HCT116 (cell line): ENCODE measurements around the gene IGF2. TPM values are rescaled to one million over a fixed set of nuclear protein-coding genes. Genes with fewer than 3 reads are reported as not detected.

Experiments
- ATAC-seq: fragments of 200-7000 bp; cut with Tn5 transposase; 2 replicates; pipeline ENCODE4 v1.9.1; 2020; ENCODE audit warnings: mild to moderate bottlenecking, moderate library complexity
- BruUV-seq: library from RNA; stranded (reverse); fragments of 400-500 nt; replicated peaks from 2 replicates; lab custom pipeline; 2021; lab: Mats Ljungman, UMichigan
- CTCF ChIA-PET: fragments of 300-600 bp; sonication (Branson Sonifier 250); formaldehyde crosslinking; loops from one replicate; lab custom pipeline; 2021; ENCODE audit warnings: antibody characterized with exemption; lab: Charles Lee
- POLR2A ChIA-PET: fragments of 300-600, 350-600 bp; sonication (Branson Sonifier 250); formaldehyde crosslinking; loops from one replicate; lab custom pipeline; 2021; ENCODE audit warnings: antibody characterized with exemption; lab: Charles Lee
- RAD21 ChIA-PET, 2 experiments: fragments of 300-600 bp; sonication (Branson Sonifier 250); formaldehyde crosslinking; loops; one replicate each; lab custom pipeline; 2023; ENCODE audit warnings: low total read pairs in 2 of 2; ENCODE audit not compliant: uncharacterized antibody in 2 of 2, unreplicated experiment in 2 of 2, low non-redundant PET in 1 of 2; lab: Charles Lee
- DNase-seq: peaks from one replicate; pipeline ENCODE4 v3.0.0-alpha.2; 2010; ENCODE audit warnings: low read depth, low spot score
- H2AFZ ChIP-seq: fragments of 200-600 bp; shearing (Covaris generic), sonication (generic); 2 replicates; pipeline ENCODE4 v1.6.1; 2017; ENCODE audit warnings: low read depth, mixed run types, mixed read lengths, antibody characterized with exemption, low read length; ENCODE audit not compliant: poor library complexity, severe bottlenecking
- H3K27ac ChIP-seq: 2 replicates; pipeline ENCODE4 v1.5.1; 2012; ENCODE audit warnings: low read depth, low read length
- H3K27me3 ChIP-seq: fragments of 200-600 bp; sonication (generic); 2 replicates; pipeline ENCODE4 v1.6.1; 2016; ENCODE audit warnings: mixed run types, low read length, mixed read lengths; ENCODE audit not compliant: insufficient read depth
- H3K36me3 ChIP-seq, 2 experiments: fragments of 200-500 bp in 1 of 2; fragments of 200-600 bp in 1 of 2; sonication (Bioruptor generic) in 1 of 2; sonication (generic) in 1 of 2; 2 replicates each; pipeline versions ENCODE4 v1.5.1 to v1.6.1; 2014 to 2016; ENCODE audit warnings: low read length in 2 of 2, inconsistent platforms in 1 of 2, mixed read lengths in 1 of 2, mixed run types in 1 of 2; ENCODE audit not compliant: insufficient read depth in 2 of 2, control insufficient read depth in 1 of 2
- H3K4me1 ChIP-seq, 2 experiments: fragments of 200-600 bp in 1 of 2; sonication (generic) in 1 of 2; 2 replicates each; pipeline versions ENCODE4 v1.5.1 to v1.6.1; 2012 to 2017; ENCODE audit warnings: low read length in 2 of 2, inconsistent platforms in 1 of 2, mild to moderate bottlenecking in 1 of 2, mixed read lengths in 1 of 2, mixed run types in 1 of 2, moderate library complexity in 1 of 2; ENCODE audit not compliant: insufficient read depth in 2 of 2, control insufficient read depth in 1 of 2
- H3K4me2 ChIP-seq: fragments of 200-600 bp; sonication (generic); 2 replicates; pipeline ENCODE4 v1.6.1; 2017; ENCODE audit warnings: mixed run types, low read length, mixed read lengths
- H3K4me3 ChIP-seq, 2 experiments: fragments of 200-600 bp in 1 of 2; sonication (generic) in 1 of 2; replicated peaks in 1 of 2; 2 replicates each; pipeline ENCODE4 v1.5.1; 2011 to 2016; ENCODE audit warnings: low read length in 2 of 2, control low read depth in 1 of 2, low read depth in 1 of 2, mild to moderate bottlenecking in 1 of 2, mixed read lengths in 1 of 2, mixed run types in 1 of 2
- H3K79me2 ChIP-seq: fragments of 200-600 bp; sonication (generic); 2 replicates; pipeline ENCODE4 v1.6.1; 2017; ENCODE audit warnings: mild to moderate bottlenecking, mixed run types, low read length, moderate library complexity, mixed read lengths; ENCODE audit not compliant: insufficient read depth
- H3K9ac ChIP-seq: fragments of 200-600 bp; sonication (generic); 2 replicates; pipeline ENCODE4 v1.6.1; 2016; ENCODE audit warnings: low read length, mixed read lengths
- H3K9me2 ChIP-seq: fragments of 200-600 bp; sonication (generic), shearing (Covaris generic); 2 replicates; pipeline ENCODE4 v1.6.1; 2017; ENCODE audit warnings: mixed run types, mild to moderate bottlenecking, moderate library complexity; ENCODE audit not compliant: insufficient read depth
- H3K9me3 ChIP-seq, 2 experiments: fragments of 200-500 bp in 1 of 2; fragments of 200-600 bp in 1 of 2; sonication (Bioruptor generic) in 1 of 2; sonication (generic) in 1 of 2; 2 replicates each; pipeline ENCODE4 v1.6.1; 2014 to 2017; ENCODE audit warnings: low read length in 2 of 2, mixed read lengths in 2 of 2, inconsistent platforms in 1 of 2, low read depth in 1 of 2, mild to moderate bottlenecking in 1 of 2, mixed run types in 1 of 2, moderate library complexity in 1 of 2; ENCODE audit not compliant: control insufficient read depth in 1 of 2, insufficient read depth in 1 of 2
- H4K20me1 ChIP-seq: fragments of 200-600 bp; sonication (generic), shearing (Covaris generic); 2 replicates; pipeline ENCODE4 v1.6.1; 2017; ENCODE audit warnings: mixed run types, mild to moderate bottlenecking, moderate library complexity; ENCODE audit not compliant: insufficient read depth
- CBX3 ChIP-seq: IDR thresholded peaks from 2 replicates; pipeline ENCODE4 v1.6.1; 2012; ENCODE audit warnings: low read depth
- CEBPB ChIP-seq: IDR thresholded peaks from 2 replicates; pipeline ENCODE4 v1.6.1; 2012; ENCODE audit warnings: low read depth
- ELF1 ChIP-seq: IDR thresholded peaks from 2 replicates; pipeline ENCODE4 v1.6.1; 2012; ENCODE audit warnings: low read depth, borderline replicate concordance
- EZH2 ChIP-seq: fragments of 200-600 bp; sonication (generic); IDR thresholded peaks from 2 replicates; pipeline ENCODE4 v1.6.1; 2017; ENCODE audit warnings: antibody characterized with exemption, mixed run types
- EZH2phosphoT487 ChIP-seq: fragments of 200-600 bp; IDR thresholded peaks from 2 replicates; pipeline ENCODE4 v1.6.1; 2018; ENCODE audit warnings: antibody characterized with exemption, borderline replicate concordance
- FOSL1 ChIP-seq: IDR thresholded peaks from 2 replicates; pipeline ENCODE4 v1.6.1; 2012; ENCODE audit warnings: low read depth
- JUND ChIP-seq: IDR thresholded peaks from 2 replicates; pipeline ENCODE4 v1.6.1; 2012
- POLR2A ChIP-seq: IDR thresholded peaks from 2 replicates; pipeline ENCODE4 v1.7.0; 2011; ENCODE audit warnings: borderline replicate concordance; ENCODE audit not compliant: insufficient read depth, insufficient read length; ENCODE audit errors: extremely low read depth
- SP1 ChIP-seq: IDR thresholded peaks from 2 replicates; pipeline ENCODE4 v1.6.1; 2012; ENCODE audit warnings: low read depth
- SRF ChIP-seq: IDR thresholded peaks from 2 replicates; pipeline ENCODE4 v1.6.1; 2012; ENCODE audit warnings: low read depth
- TCF7L2 ChIP-seq: IDR thresholded peaks from 2 replicates; pipeline ENCODE4 v1.7.0; 2011; ENCODE audit warnings: borderline replicate concordance, inconsistent platforms; ENCODE audit not compliant: insufficient read depth, insufficient read length; ENCODE audit errors: extremely low read depth
- ZFX ChIP-seq: fragments of 450-650 bp; IDR thresholded peaks from 2 replicates; pipeline ENCODE4 v1.6.1; 2017
- intact Hi-C: fragments of 100-400 bp; cut with micrococcal nuclease; formaldehyde crosslinking; loops from 2 replicates; pipeline ENCODE4 v1.10.0; 2022
- total RNA-seq: library from RNA; stranded (reverse); gene quantifications from one replicate; pipeline ENCODE4 v1.2.1, GENCODE V29; 2021; ENCODE audit not compliant: unreplicated experiment
- TF ChIP-seq, protein P1 (sequence below): IDR thresholded peaks from 2 replicates; pipeline ENCODE4 v1.6.1; 2012
- TF ChIP-seq, protein P2 (sequence below): IDR thresholded peaks from 2 replicates; pipeline ENCODE4 v1.6.1; 2012
- TF ChIP-seq, protein P3 (sequence below): IDR thresholded peaks from 2 replicates; pipeline ENCODE4 v1.6.1; 2011; ENCODE audit warnings: mild to moderate bottlenecking, low read length, moderate library complexity; ENCODE audit not compliant: insufficient replicate concordance; ENCODE audit errors: extremely low read depth
- TF ChIP-seq, protein P4 (sequence below): IDR thresholded peaks from 2 replicates; pipeline ENCODE4 v1.6.1; 2012; ENCODE audit warnings: low read depth
- TF ChIP-seq, protein P5 (sequence below), 3 experiments: fragments of 200-600 bp in 1 of 3; sonication (generic) in 1 of 3; IDR thresholded peaks in 2 of 3; conservative IDR thresholded peaks in 1 of 3; 2 replicates each; pipeline ENCODE4 v1.5.1; 2012 to 2017; ENCODE audit warnings: low read depth in 2 of 3, low read length in 2 of 3, antibody characterized with exemption in 1 of 3, borderline replicate concordance in 1 of 3, control low read depth in 1 of 3, mild to moderate bottlenecking in 1 of 3, mixed read lengths in 1 of 3, mixed run types in 1 of 3, moderate library complexity in 1 of 3; ENCODE audit not compliant: insufficient read depth in 1 of 3

IGF2 gene
- total RNA-seq, 1 experiment from 2014 or later, result 17.9 TPM

DNA sequence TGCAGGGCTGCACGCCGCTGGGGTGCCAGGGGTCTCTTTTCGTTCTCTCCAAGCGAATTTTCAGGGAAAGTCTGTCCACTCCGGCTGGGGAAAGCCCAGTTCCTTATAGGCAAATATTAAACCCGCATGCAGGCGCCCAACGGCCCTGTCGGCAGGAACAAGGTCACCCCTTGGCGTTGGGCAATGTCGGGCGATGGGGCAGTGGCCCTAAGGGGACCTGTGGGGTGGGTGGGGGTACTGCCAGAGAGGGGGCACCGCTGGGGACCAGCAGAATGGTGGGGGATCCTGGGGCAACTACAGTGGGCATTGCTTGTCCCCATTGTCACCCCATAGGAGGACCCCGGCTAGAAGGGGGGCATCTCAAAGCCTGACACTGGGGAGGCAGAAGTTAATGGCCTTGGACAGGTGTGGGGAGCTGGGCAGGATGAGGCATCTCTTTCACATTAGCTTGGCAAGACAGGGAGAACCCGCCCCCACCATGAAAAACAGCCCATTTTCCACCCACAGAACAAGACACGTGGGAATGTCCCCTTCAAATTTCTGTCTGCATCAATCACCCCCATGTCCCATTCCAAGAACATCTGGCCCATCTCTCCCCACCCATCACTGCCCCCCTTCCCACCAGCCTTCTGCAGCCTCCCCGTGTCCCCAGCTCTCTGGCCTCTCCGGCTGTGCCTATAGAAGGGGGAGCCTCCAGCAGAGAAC lies 5.5 kb upstream of the IGF2 start:
- Histone ChIP-seq H3K27me3 (no peaks in the 10 kb centered on the region; the same call in 1 of the 2 replicates), H3K4me3 (no peak overlapping the region), H3K9me3 (no peaks in the 10 kb centered on the region), H3K36me3 (no peaks in the 10 kb centered on the region), H4K20me1 (no peaks in the 10 kb centered on the region), H2AFZ (no peak overlapping the region), H3K4me2 (no peak overlapping the region), H3K27ac (no peak overlapping the region), H3K9me2 (no peaks in the 10 kb centered on the region), H3K79me2 (no peaks in the 10 kb centered on the region), H3K9ac (no peak overlapping the region), H3K4me1 (peaks cover 0 to 7% of the 10 kb centered on the region in 2 experiments; a peak in 1 of 4 replicates)
- DNase-seq (no peak), ATAC-seq (no peak)
- ChIA-PET RAD21 (no interaction called here), CTCF (interaction anchor here (2.4 kb wide), 1 partner anchor 109 kb away, joined by 5 read pairs; no protein-coding TSS in a partner anchor), POLR2A (no interaction called here)
- TF ChIP-seq CEBPB (no peak), JUND (no peak), TCF7L2 (no peak), CBX3 (no peak), ELF1 (no peak), POLR2A (no peak), SRF (no peak), SP1 (no peak), EZH2 (no peak), ZFX (no peak), EZH2phosphoT487 (no peak), FOSL1 (no peak)
- TF ChIP-seq, protein P1, sequence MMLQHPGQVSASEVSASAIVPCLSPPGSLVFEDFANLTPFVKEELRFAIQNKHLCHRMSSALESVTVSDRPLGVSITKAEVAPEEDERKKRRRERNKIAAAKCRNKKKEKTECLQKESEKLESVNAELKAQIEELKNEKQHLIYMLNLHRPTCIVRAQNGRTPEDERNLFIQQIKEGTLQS, result no peak
- TF ChIP-seq, protein P2, sequence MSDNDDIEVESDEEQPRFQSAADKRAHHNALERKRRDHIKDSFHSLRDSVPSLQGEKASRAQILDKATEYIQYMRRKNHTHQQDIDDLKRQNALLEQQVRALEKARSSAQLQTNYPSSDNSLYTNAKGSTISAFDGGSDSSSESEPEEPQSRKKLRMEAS, result no peak
- TF ChIP-seq, protein P3, sequence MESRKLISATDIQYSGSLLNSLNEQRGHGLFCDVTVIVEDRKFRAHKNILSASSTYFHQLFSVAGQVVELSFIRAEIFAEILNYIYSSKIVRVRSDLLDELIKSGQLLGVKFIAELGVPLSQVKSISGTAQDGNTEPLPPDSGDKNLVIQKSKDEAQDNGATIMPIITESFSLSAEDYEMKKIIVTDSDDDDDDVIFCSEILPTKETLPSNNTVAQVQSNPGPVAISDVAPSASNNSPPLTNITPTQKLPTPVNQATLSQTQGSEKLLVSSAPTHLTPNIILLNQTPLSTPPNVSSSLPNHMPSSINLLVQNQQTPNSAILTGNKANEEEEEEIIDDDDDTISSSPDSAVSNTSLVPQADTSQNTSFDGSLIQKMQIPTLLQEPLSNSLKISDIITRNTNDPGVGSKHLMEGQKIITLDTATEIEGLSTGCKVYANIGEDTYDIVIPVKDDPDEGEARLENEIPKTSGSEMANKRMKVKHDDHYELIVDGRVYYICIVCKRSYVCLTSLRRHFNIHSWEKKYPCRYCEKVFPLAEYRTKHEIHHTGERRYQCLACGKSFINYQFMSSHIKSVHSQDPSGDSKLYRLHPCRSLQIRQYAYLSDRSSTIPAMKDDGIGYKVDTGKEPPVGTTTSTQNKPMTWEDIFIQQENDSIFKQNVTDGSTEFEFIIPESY, result no peak
- TF ChIP-seq, protein P4, sequence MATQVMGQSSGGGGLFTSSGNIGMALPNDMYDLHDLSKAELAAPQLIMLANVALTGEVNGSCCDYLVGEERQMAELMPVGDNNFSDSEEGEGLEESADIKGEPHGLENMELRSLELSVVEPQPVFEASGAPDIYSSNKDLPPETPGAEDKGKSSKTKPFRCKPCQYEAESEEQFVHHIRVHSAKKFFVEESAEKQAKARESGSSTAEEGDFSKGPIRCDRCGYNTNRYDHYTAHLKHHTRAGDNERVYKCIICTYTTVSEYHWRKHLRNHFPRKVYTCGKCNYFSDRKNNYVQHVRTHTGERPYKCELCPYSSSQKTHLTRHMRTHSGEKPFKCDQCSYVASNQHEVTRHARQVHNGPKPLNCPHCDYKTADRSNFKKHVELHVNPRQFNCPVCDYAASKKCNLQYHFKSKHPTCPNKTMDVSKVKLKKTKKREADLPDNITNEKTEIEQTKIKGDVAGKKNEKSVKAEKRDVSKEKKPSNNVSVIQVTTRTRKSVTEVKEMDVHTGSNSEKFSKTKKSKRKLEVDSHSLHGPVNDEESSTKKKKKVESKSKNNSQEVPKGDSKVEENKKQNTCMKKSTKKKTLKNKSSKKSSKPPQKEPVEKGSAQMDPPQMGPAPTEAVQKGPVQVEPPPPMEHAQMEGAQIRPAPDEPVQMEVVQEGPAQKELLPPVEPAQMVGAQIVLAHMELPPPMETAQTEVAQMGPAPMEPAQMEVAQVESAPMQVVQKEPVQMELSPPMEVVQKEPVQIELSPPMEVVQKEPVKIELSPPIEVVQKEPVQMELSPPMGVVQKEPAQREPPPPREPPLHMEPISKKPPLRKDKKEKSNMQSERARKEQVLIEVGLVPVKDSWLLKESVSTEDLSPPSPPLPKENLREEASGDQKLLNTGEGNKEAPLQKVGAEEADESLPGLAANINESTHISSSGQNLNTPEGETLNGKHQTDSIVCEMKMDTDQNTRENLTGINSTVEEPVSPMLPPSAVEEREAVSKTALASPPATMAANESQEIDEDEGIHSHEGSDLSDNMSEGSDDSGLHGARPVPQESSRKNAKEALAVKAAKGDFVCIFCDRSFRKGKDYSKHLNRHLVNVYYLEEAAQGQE, result no peak
- TF ChIP-seq, protein P5, sequence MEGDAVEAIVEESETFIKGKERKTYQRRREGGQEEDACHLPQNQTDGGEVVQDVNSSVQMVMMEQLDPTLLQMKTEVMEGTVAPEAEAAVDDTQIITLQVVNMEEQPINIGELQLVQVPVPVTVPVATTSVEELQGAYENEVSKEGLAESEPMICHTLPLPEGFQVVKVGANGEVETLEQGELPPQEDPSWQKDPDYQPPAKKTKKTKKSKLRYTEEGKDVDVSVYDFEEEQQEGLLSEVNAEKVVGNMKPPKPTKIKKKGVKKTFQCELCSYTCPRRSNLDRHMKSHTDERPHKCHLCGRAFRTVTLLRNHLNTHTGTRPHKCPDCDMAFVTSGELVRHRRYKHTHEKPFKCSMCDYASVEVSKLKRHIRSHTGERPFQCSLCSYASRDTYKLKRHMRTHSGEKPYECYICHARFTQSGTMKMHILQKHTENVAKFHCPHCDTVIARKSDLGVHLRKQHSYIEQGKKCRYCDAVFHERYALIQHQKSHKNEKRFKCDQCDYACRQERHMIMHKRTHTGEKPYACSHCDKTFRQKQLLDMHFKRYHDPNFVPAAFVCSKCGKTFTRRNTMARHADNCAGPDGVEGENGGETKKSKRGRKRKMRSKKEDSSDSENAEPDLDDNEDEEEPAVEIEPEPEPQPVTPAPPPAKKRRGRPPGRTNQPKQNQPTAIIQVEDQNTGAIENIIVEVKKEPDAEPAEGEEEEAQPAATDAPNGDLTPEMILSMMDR (IDR thresholded peaks at IDR 0.05 in 2 of 3, conservative IDR thresholded peaks at IDR 0.05 in 1 of 3; ENCODE audit: borderline replicate concordance in 1 of 3, insufficient read depth in 1 of 3, low read depth in 2 of 3, low read length in 2 of 3), result no peak
- intact Hi-C loops, result no loop called here
- BruUV-seq, result no TSS peak
